ENCODE measurements around the gene MCC. TPM values are rescaled to one million over a fixed set of nuclear protein-coding genes. Genes with fewer than 3 reads are reported as not detected.

MCC gene
- total RNA-seq, 1 experiment from 2014 or later, result 7.6 TPM

- no peak overlapping the region for H3K23ac ChIP-seq (ENCODE audit: insufficient read length, low read depth, low read length)
- H2BK15ac ChIP-seq (ENCODE audit: low read depth, low read length), result no peak overlapping the region
- no peak overlapping the region for H3K56ac ChIP-seq (ENCODE audit: insufficient read length, low read depth, low read length)
- H3K27ac Mint-ChIP-seq, result no peak overlapping the region
- DNase-seq, result no peak
- H3K23me2 ChIP-seq (ENCODE audit: insufficient read length, low read depth, low read length, poor library complexity, severe bottlenecking), result no peaks in the 10 kb centered on the region
- H4K20me1 ChIP-seq (ENCODE audit: control insufficient read depth, insufficient read depth, insufficient read length), result no peaks in the 10 kb centered on the region
- no peak overlapping the region for H2BK120ac ChIP-seq (ENCODE audit: low read depth, low read length, poor library complexity, severe bottlenecking)
- no peak overlapping the region for H3K9ac ChIP-seq (ENCODE audit: extremely low read depth, insufficient read length, low read length)
- H3K79me2 ChIP-seq (ENCODE audit: insufficient read depth, low read length), result no peaks in the 10 kb centered on the region
- peaks cover 0 to 1% (median under 1%) of the 10 kb centered on the region in 3 experiments; a peak in 3 of 7 replicates for H3K36me3 Mint-ChIP-seq (ENCODE audit: insufficient read depth in 1 of 3, low read depth in 3 of 3)
- no peak overlapping the region for H3K27ac ChIP-seq (ENCODE audit: insufficient read length, low read depth, low read length)
- H2BK5ac ChIP-seq (ENCODE audit: insufficient read length, low read length), result no peak overlapping the region
- H3K9me3 ChIP-seq (ENCODE audit: control insufficient read depth, low read depth, low read length), result no peaks in the 10 kb centered on the region
- H4K8ac ChIP-seq (replicated peaks; ENCODE audit: insufficient read length, low read depth, low read length), result no peak overlapping the region
- no peak overlapping the region for H3T11ph ChIP-seq (ENCODE audit: low read length)
- no peak overlapping the region for H2AK5ac ChIP-seq (ENCODE audit: insufficient read length, low read length)
- H3K27me3 Mint-ChIP-seq (ENCODE audit: low read depth), result no peaks in the 10 kb centered on the region
- no peak overlapping the region for H4K5ac ChIP-seq (ENCODE audit: insufficient read length, low read depth, low read length)
- H4K91ac ChIP-seq (ENCODE audit: insufficient read length, low read depth, low read length), result no peak overlapping the region
- H2BK12ac ChIP-seq (ENCODE audit: insufficient read length, low read depth, low read length), result no peak overlapping the region
- H3K18ac ChIP-seq (ENCODE audit: insufficient read length, low read depth, low read length), result no peak overlapping the region
- H3K9me3 Mint-ChIP-seq, result peaks cover 0 to under 1% of the 10 kb centered on the region in 2 experiments; a peak in 1 of 5 replicates
- no peaks in the 10 kb centered on the region for H3K4me1 ChIP-seq (ENCODE audit: insufficient read depth, low read length)
- H3K79me1 ChIP-seq (ENCODE audit: insufficient read depth, low read depth, low read length, poor library complexity, severe bottlenecking), result no peaks in the 10 kb centered on the region
- WGBS (ENCODE audit: extremely low coverage, insufficient read length, low lambda C conversion rate), result no CpG with 5 or more reads among the region's 5 CpGs
- no peak overlapping the region for H3K4me3 Mint-ChIP-seq
- H3K4ac ChIP-seq (ENCODE audit: low read depth, low read length), result no peak overlapping the region
- no peak overlapping the region for H3K14ac ChIP-seq (ENCODE audit: insufficient read depth, low read length)
- no peak overlapping the region for H3K4me2 ChIP-seq (ENCODE audit: insufficient read depth, insufficient read length, low read length)
- H3K27me3 ChIP-seq (ENCODE audit: insufficient read depth, low read length), result no peaks in the 10 kb centered on the region
- H3K4me1 Mint-ChIP-seq, result no peaks in the 10 kb centered on the region
- TF ChIP-seq CTCF (conservative IDR thresholded peaks at IDR 0.05), result no peak
- no peak overlapping the region for H2AFZ ChIP-seq (ENCODE audit: low read length)
- H2BK20ac ChIP-seq (ENCODE audit: low read depth, low read length, poor library complexity, severe bottlenecking), result no peak overlapping the region
Observed at GRCh38 chr5:113108485-113108884, 379.8 kb downstream of the MCC start.

All from H9 (cell line).